SK-N-SH treated with all-trans-retinoic acid at 6 μM for 48 hours (cell line): ENCODE results near the gene TBC1D9.

Source experiments
- ARNTL ChIP-seq: fragments of 450-650 bp; formaldehyde crosslinking; IDR thresholded peaks from 2 replicates; pipeline ENCODE4 v1.5.0; 2020; ENCODE audit warnings: low read depth, mild to moderate bottlenecking, moderate library complexity, borderline replicate concordance
- ESRRG ChIP-seq: fragments of 250-450 bp; sonication (Bioruptor Pico); IDR thresholded peaks from 2 replicates; pipeline ENCODE4 v1.6.1; 2021; ENCODE audit warnings: mild to moderate bottlenecking
- PPARA ChIP-seq: fragments of 250-450 bp; sonication (Bioruptor Pico); IDR thresholded peaks from 2 replicates; pipeline ENCODE4 v1.5.0; 2020; ENCODE audit warnings: mild to moderate bottlenecking, borderline replicate concordance
- ZFP3 ChIP-seq: fragments of 250-450 bp; sonication (Bioruptor Pico); IDR thresholded peaks from 2 replicates; pipeline ENCODE4 v1.5.0; 2020; ENCODE audit warnings: mild to moderate bottlenecking, moderate library complexity
- ZNF565 ChIP-seq: fragments of 450-650 bp; formaldehyde crosslinking; conservative IDR thresholded peaks from 2 replicates; pipeline ENCODE4 v1.5.0; 2020; ENCODE audit warnings: low read depth, mild to moderate bottlenecking, moderate library complexity
- TF ChIP-seq, protein P1 (sequence below): fragments of 250-450 bp; sonication (Bioruptor Pico); IDR thresholded peaks from 2 replicates; pipeline ENCODE4 v1.8.0; 2020; ENCODE audit warnings: mild to moderate bottlenecking, moderate library complexity, borderline replicate concordance

DNA sequence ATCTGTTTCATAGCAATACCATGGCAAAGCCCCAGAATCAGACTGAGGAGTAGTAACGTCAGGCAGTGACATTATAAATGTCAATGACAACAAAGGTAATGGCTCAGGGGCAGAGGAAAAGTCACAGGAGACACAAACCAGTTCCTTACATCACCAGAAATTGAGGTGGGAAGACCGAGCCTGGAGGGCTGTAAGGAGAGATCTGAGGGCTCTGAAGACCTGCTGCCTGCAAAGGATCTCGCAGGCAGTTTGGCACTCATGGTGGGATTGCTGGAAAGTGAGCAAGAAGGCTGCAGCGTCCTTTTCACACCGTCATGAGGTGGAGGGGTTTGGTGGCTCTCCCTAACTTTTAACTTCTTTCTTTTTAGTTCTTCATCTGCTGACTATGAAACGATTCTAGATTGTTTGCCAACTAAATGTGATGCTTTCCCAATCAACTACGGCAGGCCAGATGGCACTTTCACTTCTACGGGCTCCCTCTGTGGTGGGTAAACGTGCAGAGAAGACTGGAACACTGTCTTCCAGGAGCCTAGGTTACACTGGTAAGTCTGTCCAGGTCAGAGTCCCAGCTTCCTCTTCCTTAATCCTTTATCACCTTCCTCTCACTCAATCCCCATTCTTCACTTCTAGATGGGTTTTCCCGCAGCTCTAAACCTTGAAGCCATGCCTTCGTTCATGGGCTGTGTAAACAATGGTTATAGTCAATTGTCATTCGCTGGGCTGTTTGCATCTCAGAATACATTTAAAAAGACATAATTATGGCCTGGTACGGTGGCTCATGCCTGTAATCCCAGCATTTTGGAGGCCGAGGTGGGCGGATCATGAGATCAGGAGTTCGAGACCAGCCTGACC, 58.2 kb downstream of the TBC1D9 start:
- TF ChIP-seq ZNF565 (CRISPR knock-in tag) (no peak), ZFP3 (CRISPR knock-in tag) (no peak), ARNTL (CRISPR knock-in tag) (no peak), PPARA (no peak), ESRRG (CRISPR knock-in tag) (no peak)
- TF ChIP-seq, protein P1, sequence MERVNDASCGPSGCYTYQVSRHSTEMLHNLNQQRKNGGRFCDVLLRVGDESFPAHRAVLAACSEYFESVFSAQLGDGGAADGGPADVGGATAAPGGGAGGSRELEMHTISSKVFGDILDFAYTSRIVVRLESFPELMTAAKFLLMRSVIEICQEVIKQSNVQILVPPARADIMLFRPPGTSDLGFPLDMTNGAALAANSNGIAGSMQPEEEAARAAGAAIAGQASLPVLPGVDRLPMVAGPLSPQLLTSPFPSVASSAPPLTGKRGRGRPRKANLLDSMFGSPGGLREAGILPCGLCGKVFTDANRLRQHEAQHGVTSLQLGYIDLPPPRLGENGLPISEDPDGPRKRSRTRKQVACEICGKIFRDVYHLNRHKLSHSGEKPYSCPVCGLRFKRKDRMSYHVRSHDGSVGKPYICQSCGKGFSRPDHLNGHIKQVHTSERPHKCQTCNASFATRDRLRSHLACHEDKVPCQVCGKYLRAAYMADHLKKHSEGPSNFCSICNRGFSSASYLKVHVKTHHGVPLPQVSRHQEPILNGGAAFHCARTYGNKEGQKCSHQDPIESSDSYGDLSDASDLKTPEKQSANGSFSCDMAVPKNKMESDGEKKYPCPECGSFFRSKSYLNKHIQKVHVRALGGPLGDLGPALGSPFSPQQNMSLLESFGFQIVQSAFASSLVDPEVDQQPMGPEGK (CRISPR knock-in tag): no peak
